Testis (tissue), 3 donors: ENCODE results near the gene OR2S2. TPM values are rescaled to one million over a fixed set of nuclear protein-coding genes. Genes with fewer than 3 reads are reported as not detected.

Experiments
- DNase-seq: peaks from one replicate; pipeline ENCODE4 v3.0.0-alpha.2; 2019
- H3K27ac ChIP-seq, 2 donors: fragments of 200-600 bp; sonication (generic); one replicate each; pipeline ENCODE4 v1.5.1; 2019
- H3K27me3 ChIP-seq: fragments of 200-600 bp; sonication (generic); one replicate; pipeline ENCODE4 v1.5.1; 2019
- H3K36me3 ChIP-seq: fragments of 200-600 bp; sonication (generic); one replicate; pipeline ENCODE4 v1.5.1; 2017; ENCODE audit warnings: low read depth; ENCODE audit errors: missing control alignments
- H3K4me1 ChIP-seq: fragments of 200-600 bp; sonication (generic); one replicate; pipeline ENCODE4 v1.5.1; 2019
- H3K4me3 ChIP-seq, 2 donors: fragments of 200-600 bp; sonication (generic); one replicate each; pipeline ENCODE4 v1.5.1; 2017 to 2019
- H3K9me3 ChIP-seq: fragments of 200-600 bp; sonication (generic); one replicate; pipeline ENCODE4 v1.5.1; 2017
- CTCF ChIP-seq, 3 experiments: fragments of 450-650 bp in 2 of 3; fragments of 200-600 bp in 1 of 3; sonication (generic) in 1 of 3; IDR thresholded peaks; one replicate each; pipeline ENCODE4 v1.5.1; 2016 to 2019; ENCODE audit warnings: antibody characterized with exemption in 3 of 3, mild to moderate bottlenecking in 2 of 3, moderate library complexity in 1 of 3
- POLR2A ChIP-seq: fragments of 450-650 bp; IDR thresholded peaks from one replicate; pipeline ENCODE4 v1.6.1; 2017; ENCODE audit warnings: antibody characterized with exemption, mild to moderate bottlenecking, moderate library complexity
- WGBS, 2 donors: methylation state at CpG; one replicate each; pipeline ENCODE4 v1.1.5; 2018; 5-methylcytosine and 5-hydroxymethylcytosine counted together
- intact Hi-C: fragments of 100-400 bp; cut with DNase I; formaldehyde crosslinking; loops from one replicate; pipeline ENCODE4 v1.15.1; 2023; ENCODE audit warnings: low total_unique reads
- polyA plus RNA-seq: library from polyadenylated mRNA; stranded (reverse); fragments of 350-450 nt; fragmentation: Illumina TruSeq; extraction: RNeasy Lipid Tissue Mini Kit (QIAGEN cat#74804); gene quantifications from one replicate; pipeline ENCODE4 v1.2.3, GENCODE V29; 2014; ENCODE audit warnings: low read depth, low replicate concordance; ENCODE audit not compliant: insufficient read depth
- total RNA-seq, 2 donors: library from RNA; depleted of rRNA; stranded (reverse); fragments of >200 nt; gene quantifications; one replicate each; pipeline ENCODE4 v1.2.3, GENCODE V29; 2016

OR2S2 gene
- total and polyA plus RNA-seq, 3 donors from 2014 or later = not detected

GRCh38 chr9:35923598-35923926 lies 34.4 kb downstream of the OR2S2 start:
- Histone ChIP-seq H3K27me3 (no peaks in the 10 kb centered on the region), H3K9me3 (no peaks in the 10 kb centered on the region), H3K27ac (peak overlapping the region; percentile 66 to 72), H3K4me1 (peaks cover 44% of the 10 kb centered on the region), H3K36me3 (no peaks in the 10 kb centered on the region), H3K4me3 (no peak overlapping the region)
- 51 to 86% methylated on average over 1 of the region's 1 CpG for WGBS, 2 donors
- intact Hi-C loops = no loop called here
- no peak for DNase-seq
- TF ChIP-seq POLR2A (no peak), CTCF (IDR thresholded peaks at IDR 0.05) (no peak)

- peak overlapping the region; percentile 12 to 42 for H3K27ac ChIP-seq
- no peaks in the 10 kb centered on the region for H3K27me3 ChIP-seq
- 71 to 77% methylated on average over 4 of the region's 4 CpGs for WGBS, 2 donors
- no peak for DNase-seq
- no peaks in the 10 kb centered on the region for H3K36me3 ChIP-seq
- intact Hi-C loops = no loop called here
- H3K4me1 ChIP-seq = peaks cover 65% of the 10 kb centered on the region
- H3K9me3 ChIP-seq = no peaks in the 10 kb centered on the region
- H3K4me3 ChIP-seq = no peak overlapping the region
- TF ChIP-seq CTCF (IDR thresholded peaks at IDR 0.05) = no peak
- TF ChIP-seq POLR2A = no peak
Measured at GRCh38 chr9:35920051-35920620, 37.8 kb downstream of the OR2S2 start.

GRCh38 chr9:35919212-35920008 lies 38.5 kb downstream of the OR2S2 start:
- Histone ChIP-seq H3K4me1 (peaks cover 63% of the 10 kb centered on the region), H3K27me3 (no peaks in the 10 kb centered on the region), H3K27ac (peak overlapping the region; percentile 12 to 42), H3K4me3 (no peak overlapping the region), H3K36me3 (no peaks in the 10 kb centered on the region), H3K9me3 (no peaks in the 10 kb centered on the region)
- WGBS, 2 donors = 69 to 73% methylated on average over 3 of the region's 3 CpGs
- intact Hi-C loops = no loop called here
- no peak for TF ChIP-seq CTCF (IDR thresholded peaks at IDR 0.05)
- TF ChIP-seq POLR2A = no peak
- DNase-seq = no peak

- Histone ChIP-seq H3K36me3 (no peaks in the 10 kb centered on the region), H3K9me3 (no peaks in the 10 kb centered on the region)
Measured at GRCh38 chr9:35918780-35919179, 39.2 kb downstream of the OR2S2 start.

More at GRCh38 chr9:35918780-35919179, 39.2 kb downstream of the OR2S2 start:
- intact Hi-C loops = no loop called here
- Histone ChIP-seq H3K4me1 (peaks cover 64% of the 10 kb centered on the region), H3K27me3 (no peaks in the 10 kb centered on the region), H3K4me3 (no peak overlapping the region), H3K27ac (peak overlapping the region in 1 of 2 donors; percentile 42)
- 70 to 75% methylated on average over 3 of the region's 3 CpGs for WGBS, 2 donors
- TF ChIP-seq POLR2A (no peak), CTCF (IDR thresholded peaks at IDR 0.05) (no peak)
- no peak for DNase-seq
